Gastroesophageal sphincter (tissue), 3 donors: ENCODE data around the gene CYB5R4.

ENCODE experiments used
- EP300 ChIP-seq: sonication (generic); formaldehyde crosslinking; IDR thresholded peaks from one replicate; pipeline ENCODE4 v1.6.1; 2017; ENCODE audit warnings: antibody characterized with exemption, mild to moderate bottlenecking
- POLR2A ChIP-seq, 2 donors: fragments of 450-650 bp; IDR thresholded peaks; one replicate each; pipeline ENCODE4 v1.6.1; 2017; ENCODE audit warnings: antibody characterized with exemption in 2 of 2, mild to moderate bottlenecking in 2 of 2, moderate library complexity in 1 of 2
- POLR2AphosphoS5 ChIP-seq: sonication (generic); formaldehyde crosslinking; IDR thresholded peaks from one replicate; pipeline ENCODE4 v1.6.1; 2017; ENCODE audit warnings: antibody characterized with exemption
- TF ChIP-seq, protein P1 (sequence below), 4 experiments: fragments of 200-600 bp in 2 of 4; fragments of 450-650 bp in 2 of 4; sonication (generic) in 1 of 4; IDR thresholded peaks; one replicate each; pipeline ENCODE4 v1.5.1; 2017 to 2019; ENCODE audit warnings: antibody characterized with exemption in 4 of 4, mild to moderate bottlenecking in 2 of 4, moderate library complexity in 2 of 4

DNA sequence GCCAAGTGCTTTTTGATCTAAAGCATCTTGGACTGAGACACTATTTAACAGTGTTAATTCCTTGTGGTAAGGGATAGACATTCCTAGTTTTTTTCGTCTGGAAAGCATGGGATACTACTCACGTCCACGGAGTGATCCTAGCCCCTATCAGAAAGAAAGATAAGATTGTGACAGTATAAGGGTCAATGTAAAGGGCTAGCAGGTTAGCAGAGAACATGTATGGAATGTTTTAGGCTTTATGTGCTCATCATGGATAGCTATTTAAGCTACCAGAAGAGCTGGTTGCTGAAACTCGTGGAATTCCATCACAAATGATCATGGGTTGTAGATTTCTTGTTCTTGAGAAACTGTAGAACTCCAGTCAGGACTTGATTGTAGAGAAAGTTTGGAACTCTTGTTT, 32.1 kb downstream of the CYB5R4 start:
- TF ChIP-seq, protein P1, sequence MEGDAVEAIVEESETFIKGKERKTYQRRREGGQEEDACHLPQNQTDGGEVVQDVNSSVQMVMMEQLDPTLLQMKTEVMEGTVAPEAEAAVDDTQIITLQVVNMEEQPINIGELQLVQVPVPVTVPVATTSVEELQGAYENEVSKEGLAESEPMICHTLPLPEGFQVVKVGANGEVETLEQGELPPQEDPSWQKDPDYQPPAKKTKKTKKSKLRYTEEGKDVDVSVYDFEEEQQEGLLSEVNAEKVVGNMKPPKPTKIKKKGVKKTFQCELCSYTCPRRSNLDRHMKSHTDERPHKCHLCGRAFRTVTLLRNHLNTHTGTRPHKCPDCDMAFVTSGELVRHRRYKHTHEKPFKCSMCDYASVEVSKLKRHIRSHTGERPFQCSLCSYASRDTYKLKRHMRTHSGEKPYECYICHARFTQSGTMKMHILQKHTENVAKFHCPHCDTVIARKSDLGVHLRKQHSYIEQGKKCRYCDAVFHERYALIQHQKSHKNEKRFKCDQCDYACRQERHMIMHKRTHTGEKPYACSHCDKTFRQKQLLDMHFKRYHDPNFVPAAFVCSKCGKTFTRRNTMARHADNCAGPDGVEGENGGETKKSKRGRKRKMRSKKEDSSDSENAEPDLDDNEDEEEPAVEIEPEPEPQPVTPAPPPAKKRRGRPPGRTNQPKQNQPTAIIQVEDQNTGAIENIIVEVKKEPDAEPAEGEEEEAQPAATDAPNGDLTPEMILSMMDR (IDR thresholded peaks at IDR 0.05): no peak
- TF ChIP-seq POLR2A (IDR thresholded peaks at IDR 0.05) (no peak), POLR2AphosphoS5 (no peak), EP300 (no peak)
